ENCODE results near the gene SEZ6. TPM values are rescaled to one million over a fixed set of nuclear protein-coding genes. Genes with fewer than 3 reads are reported as not detected.

SEZ6 gene
- total and polyA plus RNA-seq, 2 donors = 0.04 to 0.16 TPM

DNA sequence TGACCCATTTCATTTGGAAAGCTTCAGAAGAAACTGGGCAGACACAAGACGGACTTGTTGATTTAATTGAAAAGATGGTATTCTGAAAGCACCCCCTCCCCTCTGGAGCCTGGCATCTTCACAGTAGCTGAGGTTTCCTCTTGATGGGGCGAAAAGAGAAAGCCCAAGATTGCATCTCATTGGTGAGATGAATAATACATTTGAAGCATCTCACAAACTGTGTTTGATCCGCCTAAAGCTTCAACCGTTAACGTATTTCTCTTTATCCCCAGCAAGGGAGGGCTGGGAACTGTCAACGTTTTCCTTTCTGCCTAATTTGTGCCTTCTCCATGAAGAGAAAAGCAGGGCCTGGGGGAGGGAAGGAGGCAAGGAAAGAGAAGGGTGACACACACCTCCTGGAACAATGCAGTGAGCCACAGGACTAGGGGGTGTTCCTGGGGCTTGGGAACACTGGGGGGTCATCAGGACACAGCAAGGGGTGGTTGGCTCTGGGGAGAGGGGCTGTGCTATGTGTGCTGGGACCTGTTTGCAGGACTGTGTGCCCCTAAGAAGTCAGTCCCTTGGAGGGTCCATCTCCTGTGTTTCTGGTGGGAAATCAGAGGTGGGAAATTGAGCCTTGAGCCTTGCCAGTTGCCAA, 18.6 kb upstream of the SEZ6 start:
- no peak overlapping the region for H3K27ac ChIP-seq (ENCODE audit: low read depth)
- H3K4me3 ChIP-seq (ENCODE audit: low read depth, low read length) = no peak overlapping the region
- 65% methylated on average over 6 of the region's 6 CpGs for WGBS
- no peaks in the 10 kb centered on the region for H3K36me3 ChIP-seq (ENCODE audit: insufficient read depth)
- no peaks in the 10 kb centered on the region for H3K4me1 ChIP-seq (ENCODE audit: insufficient read depth)
- no peak for DNase-seq (ENCODE audit: extremely low spot score)

DNA sequence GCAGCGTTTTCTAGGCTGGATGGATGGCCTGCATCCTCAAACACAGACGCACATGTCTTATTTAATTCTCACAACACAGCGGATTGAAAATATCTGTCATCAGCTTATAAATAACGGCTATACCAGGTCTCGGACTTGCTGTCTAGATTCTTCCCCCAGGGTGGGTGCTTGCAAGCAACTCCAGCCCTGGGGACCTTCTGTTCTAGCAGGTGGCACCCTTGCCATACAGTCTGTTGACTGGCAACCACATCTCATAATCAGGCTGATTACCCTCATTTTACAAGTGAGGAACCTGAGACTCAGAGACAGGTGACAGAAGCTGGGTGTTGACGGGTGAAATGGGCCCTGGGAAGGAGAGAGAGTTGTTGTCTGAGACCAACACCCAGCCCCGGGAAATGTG, 16.2 kb upstream of the SEZ6 start:
- WGBS = 81% methylated on average over 7 of the region's 7 CpGs
- no peaks in the 10 kb centered on the region for H3K4me1 ChIP-seq (ENCODE audit: insufficient read depth)
- H3K36me3 ChIP-seq (ENCODE audit: insufficient read depth) = no peaks in the 10 kb centered on the region
- DNase-seq (ENCODE audit: extremely low spot score) = no peak
- no peak overlapping the region for H3K4me3 ChIP-seq (ENCODE audit: low read depth, low read length)
- no peak overlapping the region for H3K27ac ChIP-seq (ENCODE audit: low read depth)

DNA sequence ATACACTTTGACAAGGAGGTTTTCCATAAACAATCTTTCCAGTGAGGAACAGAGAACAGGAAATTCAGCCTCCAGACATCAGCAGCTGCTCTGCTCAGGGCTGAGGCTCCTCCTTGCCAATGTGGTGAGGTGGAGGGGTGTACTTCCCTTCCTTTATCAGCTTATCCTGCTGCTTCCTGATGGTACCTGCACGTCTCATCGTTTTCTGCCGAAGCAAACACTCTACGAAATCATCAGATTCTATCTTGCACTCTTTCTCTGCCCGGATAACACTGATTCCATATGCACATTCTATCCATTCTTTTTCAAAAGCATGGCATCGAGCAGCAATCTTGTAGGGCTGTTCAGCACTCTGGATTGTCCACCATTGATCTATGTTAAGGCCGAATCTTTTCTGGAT, 15.4 kb upstream of the SEZ6 start:
- 69% methylated on average over 7 of the region's 7 CpGs for WGBS
- Histone ChIP-seq H3K4me1 (ENCODE audit: insufficient read depth) (no peaks in the 10 kb centered on the region), H3K4me3 (ENCODE audit: low read depth, low read length) (no peak overlapping the region), H3K27ac (ENCODE audit: low read depth) (no peak overlapping the region), H3K36me3 (ENCODE audit: insufficient read depth) (no peaks in the 10 kb centered on the region)
- DNase-seq (ENCODE audit: extremely low spot score) = no peak

DNA sequence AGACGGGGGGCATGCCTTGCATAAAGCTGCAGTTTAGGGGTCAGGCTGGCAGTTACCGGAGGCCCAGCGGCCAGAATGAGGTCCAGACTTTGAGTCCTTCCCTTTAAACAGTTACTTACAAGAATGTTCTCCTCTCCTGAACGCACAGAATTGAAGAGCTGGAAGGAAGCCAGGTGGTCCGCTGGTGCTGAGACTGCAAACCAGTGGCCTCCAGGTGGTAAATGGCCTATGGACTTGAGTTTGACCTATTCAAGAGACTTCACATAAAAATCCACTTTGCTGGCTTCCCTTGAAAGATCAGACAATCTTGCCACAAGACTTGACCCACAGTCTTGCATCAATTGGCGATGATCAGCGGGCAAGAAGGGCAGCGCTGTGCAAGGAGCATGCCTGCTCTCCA, 14.7 kb upstream of the SEZ6 start:
- no peaks in the 10 kb centered on the region for H3K4me1 ChIP-seq (ENCODE audit: insufficient read depth)
- WGBS = 77% methylated on average over 8 of the region's 8 CpGs
- H3K36me3 ChIP-seq (ENCODE audit: insufficient read depth) = no peaks in the 10 kb centered on the region
- H3K27ac ChIP-seq (ENCODE audit: low read depth) = no peak overlapping the region
- DNase-seq (ENCODE audit: extremely low spot score) = no peak
- no peak overlapping the region for H3K4me3 ChIP-seq (ENCODE audit: low read depth, low read length)

DNA sequence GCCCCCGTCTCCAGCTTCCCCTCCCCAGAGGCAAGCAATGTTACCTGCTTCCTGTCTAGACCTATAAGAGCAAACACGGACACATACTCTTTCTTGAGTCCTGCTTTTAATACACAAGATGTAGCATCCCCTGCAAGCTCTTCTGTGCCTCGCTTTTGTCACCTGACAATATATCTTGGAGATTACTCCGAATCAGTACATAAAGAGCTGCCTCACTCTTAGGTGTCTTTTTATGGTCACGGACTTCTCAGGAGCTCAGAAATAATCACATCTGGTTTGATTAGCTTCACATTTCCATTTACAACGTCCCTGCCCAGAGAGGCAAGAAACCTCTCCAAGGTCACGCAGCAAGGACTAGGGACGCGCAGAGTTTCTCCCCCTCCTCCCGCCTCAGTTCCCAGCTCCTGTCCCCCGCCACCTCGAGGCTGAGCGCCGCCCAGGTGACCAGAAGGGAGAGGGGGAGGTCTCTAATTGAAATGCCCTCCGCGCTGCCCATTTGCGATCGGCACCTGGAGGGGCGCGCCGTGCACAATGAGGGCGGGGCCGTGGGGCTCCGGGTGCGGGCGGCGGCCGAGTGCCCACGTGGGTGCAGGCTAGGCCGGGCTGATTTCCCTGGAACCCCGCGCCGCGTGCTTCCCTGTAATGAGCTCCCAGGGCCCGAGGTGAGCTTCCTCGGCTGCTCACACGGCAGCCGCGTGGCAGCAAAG, 13.8 kb upstream of the SEZ6 start:
- Histone ChIP-seq H3K36me3 (ENCODE audit: insufficient read depth) (no peaks in the 10 kb centered on the region), H3K27ac (ENCODE audit: low read depth) (no peak overlapping the region), H3K4me3 (ENCODE audit: low read depth, low read length) (no peak overlapping the region), H3K4me1 (ENCODE audit: insufficient read depth) (no peaks in the 10 kb centered on the region)
- DNase-seq (ENCODE audit: extremely low spot score) = no peak
- WGBS = 16% methylated on average over 39 of the region's 39 CpGs

DNA sequence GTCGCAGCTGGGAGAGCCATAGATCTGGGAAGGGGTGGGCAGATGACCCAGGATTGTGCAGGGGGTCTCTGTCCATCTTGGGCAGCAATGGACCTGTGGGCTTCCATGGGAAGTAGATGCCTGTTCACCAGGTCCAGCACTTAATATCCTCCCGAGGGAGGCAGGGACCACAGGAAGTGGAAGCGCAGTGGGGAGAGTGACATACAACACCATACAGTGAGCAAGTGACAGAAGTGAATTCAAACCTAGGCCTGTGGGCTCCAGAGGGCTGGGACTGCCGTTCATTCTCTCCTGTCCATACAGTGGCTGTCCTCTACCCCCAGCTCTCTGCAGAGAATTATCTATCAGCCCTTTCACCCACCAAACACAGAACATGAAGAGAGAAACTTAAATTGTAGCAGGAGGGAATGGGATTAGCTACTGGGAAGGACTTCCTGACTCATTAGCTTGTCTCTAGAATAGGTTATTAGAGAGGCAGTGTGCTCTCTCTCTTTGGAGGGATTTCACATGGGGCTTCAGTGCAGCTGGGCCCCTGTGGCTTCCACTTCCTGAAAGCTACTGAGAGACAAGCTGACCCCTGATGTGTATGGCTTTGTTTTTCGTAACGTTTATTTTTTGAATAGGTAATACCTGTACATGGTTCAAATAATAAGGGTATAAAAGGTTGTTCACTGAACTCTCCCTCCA, 13.1 kb upstream of the SEZ6 start:
- Histone ChIP-seq H3K36me3 (ENCODE audit: insufficient read depth) (no peaks in the 10 kb centered on the region), H3K4me3 (ENCODE audit: low read depth, low read length) (no peak overlapping the region), H3K27ac (ENCODE audit: low read depth) (no peak overlapping the region), H3K4me1 (ENCODE audit: insufficient read depth) (no peaks in the 10 kb centered on the region)
- DNase-seq (ENCODE audit: extremely low spot score) = no peak
- 49% methylated on average over 6 of the region's 6 CpGs for WGBS

DNA sequence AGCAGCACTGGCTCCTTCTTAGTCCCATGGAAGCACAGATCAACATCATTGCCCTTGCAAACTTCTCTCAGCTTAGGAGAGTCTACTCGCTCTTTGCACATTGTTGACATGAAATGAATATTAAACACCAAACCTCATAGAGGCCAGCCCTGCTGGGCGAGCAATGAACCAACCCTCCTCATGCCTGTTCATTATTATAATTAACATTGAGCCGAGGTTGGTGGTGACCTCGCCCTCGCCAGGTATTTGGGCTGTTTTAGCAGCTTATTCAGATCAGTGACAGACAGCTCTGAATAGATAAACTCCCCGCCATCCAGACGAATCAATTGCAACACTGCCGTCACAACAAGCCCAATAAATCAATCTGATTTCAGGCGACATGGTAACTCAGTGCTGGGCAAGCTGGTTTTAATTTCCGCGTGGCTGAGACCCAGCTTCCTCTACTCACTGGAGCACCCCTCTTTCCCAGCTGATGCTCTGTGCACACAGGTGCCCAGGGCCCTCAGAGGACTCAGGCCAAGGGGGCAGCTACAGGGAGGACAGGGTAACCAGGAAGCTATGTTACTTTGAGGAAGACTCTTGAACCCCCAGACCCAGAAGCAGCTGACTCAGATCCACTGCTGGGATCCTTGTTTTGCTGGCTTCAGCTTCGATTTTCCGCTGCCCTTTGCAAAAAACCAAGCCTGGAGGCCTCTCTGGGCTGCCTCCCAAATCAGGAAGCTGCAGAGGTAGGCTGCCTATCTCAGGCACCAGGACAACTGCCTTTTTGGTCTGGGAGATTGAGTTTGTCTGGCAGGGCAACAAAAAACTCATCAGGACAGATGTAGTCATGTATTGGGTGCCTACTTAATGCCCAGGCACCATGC, 10.7 kb upstream of the SEZ6 start:
- no peak overlapping the region for H3K4me3 ChIP-seq (ENCODE audit: low read depth, low read length)
- H3K36me3 ChIP-seq (ENCODE audit: insufficient read depth) = no peaks in the 10 kb centered on the region
- no peak overlapping the region for H3K27ac ChIP-seq (ENCODE audit: low read depth)
- 64% methylated on average over 13 of the region's 13 CpGs for WGBS
- H3K4me1 ChIP-seq (ENCODE audit: insufficient read depth) = no peaks in the 10 kb centered on the region
- DNase-seq (ENCODE audit: extremely low spot score) = no peak

DNA sequence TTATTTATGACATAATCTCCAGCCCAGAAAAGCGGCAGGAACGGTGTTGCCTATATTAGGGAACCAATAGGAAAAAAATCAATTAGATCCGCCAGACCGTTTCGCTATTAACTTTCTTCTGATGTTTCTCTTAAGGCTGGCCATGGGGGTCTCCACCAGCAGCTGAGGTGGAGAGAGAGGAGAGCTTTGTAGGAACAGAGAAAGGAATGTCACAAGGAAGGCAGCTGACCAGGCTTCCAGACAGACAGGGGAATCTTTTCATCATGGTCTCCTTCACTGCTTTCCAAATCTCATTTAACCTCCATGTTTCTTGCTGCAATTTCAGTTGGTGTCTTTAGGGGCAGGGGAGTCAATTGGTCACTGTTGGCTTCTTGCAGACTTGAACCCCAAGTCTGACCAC, 8.9 kb upstream of the SEZ6 start:
- H3K4me1 ChIP-seq (ENCODE audit: insufficient read depth) = no peaks in the 10 kb centered on the region
- DNase-seq (ENCODE audit: extremely low spot score) = no peak
- H3K4me3 ChIP-seq (ENCODE audit: low read depth, low read length) = no peak overlapping the region
- 59% methylated on average over 5 of the region's 5 CpGs for WGBS
- no peak overlapping the region for H3K27ac ChIP-seq (ENCODE audit: low read depth)
- no peaks in the 10 kb centered on the region for H3K36me3 ChIP-seq (ENCODE audit: insufficient read depth)

DNA sequence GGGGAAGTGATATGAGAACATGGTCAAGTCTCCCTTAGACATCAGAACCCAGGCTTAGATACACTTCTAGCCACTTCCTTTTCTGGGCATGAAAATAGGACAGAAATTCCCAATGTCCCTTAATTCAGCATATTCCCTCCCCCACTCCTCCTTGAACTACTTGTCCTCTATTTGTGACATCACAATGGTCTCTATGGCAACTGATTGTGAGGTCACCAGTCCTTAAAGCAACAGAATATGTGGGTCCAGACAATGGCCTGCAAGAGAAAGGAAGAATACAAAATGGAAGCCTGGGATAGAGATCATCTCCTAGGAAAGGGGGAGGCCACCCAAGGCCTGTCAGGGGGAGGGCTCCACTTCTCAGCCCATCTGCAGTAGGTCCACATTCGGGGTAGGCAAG, 6.7 kb upstream of the SEZ6 start:
- WGBS = 92% methylated on average over 1 of the region's 1 CpG
- no peak for DNase-seq (ENCODE audit: extremely low spot score)
- no peaks in the 10 kb centered on the region for H3K4me1 ChIP-seq (ENCODE audit: insufficient read depth)
- no peaks in the 10 kb centered on the region for H3K36me3 ChIP-seq (ENCODE audit: insufficient read depth)
- no peak overlapping the region for H3K27ac ChIP-seq (ENCODE audit: low read depth)
- no peak overlapping the region for H3K4me3 ChIP-seq (ENCODE audit: low read depth, low read length)

DNA sequence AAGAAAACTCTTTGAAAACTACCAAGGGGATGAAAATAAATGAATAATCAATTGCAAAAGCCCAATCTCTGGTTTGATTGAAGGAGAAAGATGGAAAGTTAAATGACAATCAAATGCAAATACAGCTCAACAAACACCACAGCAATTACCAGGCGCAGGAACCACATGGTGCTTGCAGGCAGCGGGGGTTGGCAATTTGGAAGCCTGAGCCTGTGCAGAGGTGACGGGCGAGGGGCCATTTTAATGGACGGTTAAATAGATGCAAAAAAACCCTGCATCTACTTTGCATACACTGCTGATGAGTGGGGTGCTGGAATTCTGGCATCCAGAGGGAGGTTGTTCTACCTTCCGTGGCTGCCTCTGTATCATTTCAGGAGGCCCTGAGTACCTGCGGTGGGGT, 4.8 kb upstream of the SEZ6 start:
- H3K27ac ChIP-seq (ENCODE audit: low read depth) = no peak overlapping the region
- 53% methylated on average over 7 of the region's 7 CpGs for WGBS
- H3K4me1 ChIP-seq (ENCODE audit: insufficient read depth) = no peaks in the 10 kb centered on the region
- no peak overlapping the region for H3K4me3 ChIP-seq (ENCODE audit: low read depth, low read length)
- no peak for DNase-seq (ENCODE audit: extremely low spot score)
- no peaks in the 10 kb centered on the region for H3K36me3 ChIP-seq (ENCODE audit: insufficient read depth)

DNA sequence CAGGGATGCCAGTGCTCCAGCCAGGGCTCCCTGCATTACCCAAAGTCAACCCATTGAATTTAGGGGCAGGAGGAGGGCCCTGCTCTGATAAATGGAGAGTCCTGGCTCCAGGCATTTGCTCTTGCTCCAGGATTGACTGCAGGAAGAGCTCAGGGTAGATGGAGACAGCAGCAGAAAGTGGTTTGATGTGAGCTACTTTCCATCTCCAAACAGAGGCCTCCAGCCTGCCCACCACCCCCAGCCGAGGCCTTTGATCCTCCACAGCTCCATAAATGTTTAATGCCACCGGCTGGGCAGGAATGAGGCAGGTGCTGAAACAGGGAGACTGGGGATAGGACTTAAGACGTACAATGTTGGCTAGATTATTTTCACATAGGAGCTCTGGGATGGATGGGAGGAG, 4.3 kb upstream of the SEZ6 start:
- no peaks in the 10 kb centered on the region for H3K36me3 ChIP-seq (ENCODE audit: insufficient read depth)
- 24% methylated on average over 3 of the region's 3 CpGs for WGBS
- H3K4me1 ChIP-seq (ENCODE audit: insufficient read depth) = no peaks in the 10 kb centered on the region
- no peak overlapping the region for H3K27ac ChIP-seq (ENCODE audit: low read depth)
- H3K4me3 ChIP-seq (ENCODE audit: low read depth, low read length) = no peak overlapping the region
- no peak for DNase-seq (ENCODE audit: extremely low spot score)

DNA sequence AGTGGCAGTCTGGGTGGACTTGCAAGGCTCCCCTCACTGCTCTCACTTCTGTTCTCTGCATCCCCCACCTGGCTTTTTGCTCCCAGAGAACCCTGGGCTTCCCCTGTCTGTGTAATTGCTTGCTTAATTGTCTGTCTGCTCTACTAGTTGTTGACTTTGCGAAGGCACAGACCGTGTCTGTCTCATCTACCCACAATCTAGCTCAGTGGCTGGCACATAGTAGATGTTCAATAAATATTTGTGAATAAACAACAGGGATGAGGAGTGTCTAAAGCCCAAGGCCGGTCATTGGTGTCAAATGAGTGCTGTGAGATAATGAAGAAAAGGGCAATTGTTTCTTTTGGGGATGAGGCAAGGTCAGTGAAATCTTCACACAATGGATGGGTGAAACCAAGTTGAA, 2.8 kb upstream of the SEZ6 start:
- DNase-seq (ENCODE audit: extremely low spot score) = no peak
- Histone ChIP-seq H3K4me1 (ENCODE audit: insufficient read depth) (no peaks in the 10 kb centered on the region), H3K4me3 (ENCODE audit: low read depth, low read length) (no peak overlapping the region), H3K36me3 (ENCODE audit: insufficient read depth) (no peaks in the 10 kb centered on the region), H3K27ac (ENCODE audit: low read depth) (no peak overlapping the region)
- 71% methylated on average over 3 of the region's 3 CpGs for WGBS

DNA sequence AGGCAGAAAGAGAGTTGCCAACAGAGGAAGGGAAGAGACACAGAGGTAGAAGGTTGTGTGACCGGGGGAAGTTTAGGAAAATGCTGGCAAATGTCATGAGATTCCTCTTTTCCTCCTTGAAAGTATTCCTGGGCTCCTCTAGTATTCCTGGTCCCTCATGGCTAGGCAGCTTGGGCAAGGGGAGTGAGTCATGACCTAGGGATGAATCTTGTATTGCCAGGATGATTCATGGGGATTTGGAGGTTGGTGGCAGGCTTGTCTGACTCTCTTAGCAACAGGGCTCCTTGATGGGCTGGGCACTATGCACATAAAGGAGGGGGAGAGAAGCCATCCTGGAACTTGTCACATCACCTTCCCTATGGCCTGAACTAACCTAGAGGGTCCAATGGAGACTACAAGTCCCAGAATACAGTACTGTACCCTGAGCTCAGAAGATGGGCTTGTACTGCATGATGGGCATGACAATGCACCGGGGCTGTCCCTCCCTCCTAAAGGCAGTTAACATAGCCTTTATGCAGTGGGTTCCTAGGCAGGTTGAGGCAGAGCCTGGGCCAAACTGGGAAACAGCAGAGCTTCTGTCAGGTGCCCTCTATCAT, 2.1 kb upstream of the SEZ6 start:
- H3K27ac ChIP-seq (ENCODE audit: low read depth) = no peak overlapping the region
- H3K4me3 ChIP-seq (ENCODE audit: low read depth, low read length) = no peak overlapping the region
- H3K36me3 ChIP-seq (ENCODE audit: insufficient read depth) = no peaks in the 10 kb centered on the region
- WGBS = 63% methylated on average over 2 of the region's 2 CpGs
- no peaks in the 10 kb centered on the region for H3K4me1 ChIP-seq (ENCODE audit: insufficient read depth)
- DNase-seq (ENCODE audit: extremely low spot score) = no peak

Measured in urinary bladder (tissue), 4 donors.